ENCODE measurements around the gene TMOD4.
"Not testable (repeated sequence)": the region's sequence is repeated elsewhere in the genome, so short reads cannot be mapped to it uniquely, and the experiment has no call there.

The TMOD4 gene

DNA sequence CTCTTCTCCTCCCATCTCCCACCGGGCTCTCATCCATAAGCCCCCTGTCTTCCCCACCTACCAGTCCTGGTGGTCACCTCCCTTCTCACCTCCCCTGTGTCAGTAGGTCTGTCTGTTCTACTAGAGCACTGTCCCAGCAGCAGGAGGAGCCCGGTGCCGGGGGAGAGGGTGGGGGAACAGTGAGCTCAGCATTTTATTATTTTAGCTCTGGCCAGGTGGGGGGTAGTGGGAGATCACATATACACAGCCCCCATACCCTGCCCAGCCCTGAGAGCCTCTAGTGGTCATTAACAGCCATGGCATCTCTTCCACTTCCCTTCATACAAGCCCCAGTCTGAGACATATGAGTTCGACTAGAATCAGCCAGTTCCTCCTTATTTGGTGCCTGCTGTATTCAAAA lies at the start of gene TMOD4:
TMOD4 (minus strand) TSS at position 119 of the 400 bp plus-strand sequence. CDS start 1,106 bp downstream, outside the sequence.
- DNase-seq, result peak; percentile 72

DNA sequence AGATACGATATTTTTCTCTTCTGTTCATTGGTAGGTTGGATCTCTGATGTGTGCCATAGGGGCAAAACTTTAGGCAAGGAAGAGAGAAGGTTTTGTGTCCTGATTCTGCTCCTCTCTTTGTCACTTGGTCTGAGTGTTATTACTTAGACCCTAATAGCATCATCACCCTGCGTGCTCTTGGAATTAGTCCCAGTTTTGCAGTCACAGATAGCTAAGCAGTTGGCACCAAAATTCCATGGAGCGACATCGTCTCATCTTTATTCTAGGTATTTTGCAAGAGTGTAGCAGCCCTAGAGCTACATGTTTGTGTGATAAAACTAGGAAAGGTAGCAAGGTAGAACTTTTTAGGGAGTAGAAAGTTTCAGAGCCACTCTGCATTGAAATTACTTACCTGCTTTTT lies 46.3 kb upstream of the TMOD4 start:
- DNase-seq, result no peak

GRCh38 chr1:151221616-151222015 lies 45.8 kb upstream of the TMOD4 start:
- DNase-seq, result no peak

DNA sequence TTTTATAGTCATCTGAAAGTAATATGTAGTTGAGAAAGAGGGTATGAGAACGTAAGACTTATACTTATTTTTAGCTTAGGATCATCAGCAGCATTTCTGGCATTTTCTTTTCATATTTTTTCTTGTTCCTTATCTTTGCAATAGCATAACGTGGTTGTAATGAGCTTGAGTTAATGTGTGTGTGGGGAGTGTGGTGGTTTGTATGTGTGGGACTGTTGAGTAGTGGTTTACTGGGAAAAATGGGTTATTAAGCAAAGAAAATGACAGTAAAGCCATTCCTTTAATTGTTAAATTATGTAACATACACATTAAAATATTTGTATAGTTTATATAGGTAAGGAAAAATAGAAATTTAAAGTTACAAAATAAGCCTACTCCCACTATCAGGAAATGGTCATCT lies 37.8 kb upstream of the TMOD4 start:
- peak; percentile 35 for DNase-seq

DNA sequence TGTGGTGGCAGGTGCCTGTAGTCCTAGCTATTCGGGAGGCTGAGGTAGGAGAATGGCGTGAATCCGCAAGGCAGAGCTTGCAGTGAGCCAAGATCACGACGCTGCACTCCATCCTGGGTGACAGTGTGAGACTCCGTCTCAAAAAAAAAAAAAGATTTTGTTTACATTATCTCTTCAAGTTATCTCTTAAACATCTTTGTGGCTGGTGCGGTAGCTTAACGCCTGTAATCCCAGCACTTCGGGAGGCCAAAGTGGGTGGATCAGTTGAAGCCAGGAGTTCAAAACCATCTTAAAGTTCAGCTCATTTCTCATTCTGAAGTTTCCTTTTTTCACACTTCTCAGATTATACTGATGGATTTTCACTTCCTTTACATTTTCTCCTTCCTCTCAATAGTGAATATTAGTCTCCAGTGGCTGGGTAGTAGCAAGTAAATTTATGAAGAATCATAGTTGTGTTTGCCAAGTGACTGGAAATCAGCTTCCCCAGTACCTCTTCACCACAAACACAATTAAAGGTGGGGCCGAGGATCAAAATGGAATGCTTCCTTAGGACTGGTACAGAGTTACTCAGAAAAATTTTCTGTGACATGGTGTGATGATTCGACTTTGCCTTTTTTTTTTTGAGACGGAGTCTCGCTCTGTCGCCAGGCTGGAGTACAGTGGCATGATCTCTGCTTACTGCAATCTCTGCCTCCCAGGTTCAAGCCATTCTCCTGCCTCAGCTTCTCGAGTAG lies 36.4 kb upstream of the TMOD4 start:
- peak; percentile 20 for DNase-seq

DNA sequence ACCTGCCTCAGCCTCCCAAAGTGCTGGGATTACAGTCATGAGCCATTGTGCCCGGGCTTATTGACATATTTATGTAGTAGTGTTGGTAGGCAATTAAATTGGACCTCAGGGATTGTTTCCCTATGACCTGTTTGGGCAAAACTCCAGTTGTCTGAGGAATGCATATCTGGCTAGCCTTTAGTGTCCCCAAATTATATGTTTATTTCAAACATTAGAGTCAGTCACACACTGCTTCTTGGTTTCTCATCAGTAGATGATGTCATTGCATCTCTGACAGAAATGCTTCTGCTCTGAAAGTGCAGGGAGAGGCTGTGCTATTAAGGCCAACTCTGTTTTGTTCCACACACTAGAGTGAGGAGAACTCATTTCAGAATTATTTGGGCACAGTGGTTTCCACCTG lies 35.0 kb upstream of the TMOD4 start:
- DNase-seq, result no peak

DNA sequence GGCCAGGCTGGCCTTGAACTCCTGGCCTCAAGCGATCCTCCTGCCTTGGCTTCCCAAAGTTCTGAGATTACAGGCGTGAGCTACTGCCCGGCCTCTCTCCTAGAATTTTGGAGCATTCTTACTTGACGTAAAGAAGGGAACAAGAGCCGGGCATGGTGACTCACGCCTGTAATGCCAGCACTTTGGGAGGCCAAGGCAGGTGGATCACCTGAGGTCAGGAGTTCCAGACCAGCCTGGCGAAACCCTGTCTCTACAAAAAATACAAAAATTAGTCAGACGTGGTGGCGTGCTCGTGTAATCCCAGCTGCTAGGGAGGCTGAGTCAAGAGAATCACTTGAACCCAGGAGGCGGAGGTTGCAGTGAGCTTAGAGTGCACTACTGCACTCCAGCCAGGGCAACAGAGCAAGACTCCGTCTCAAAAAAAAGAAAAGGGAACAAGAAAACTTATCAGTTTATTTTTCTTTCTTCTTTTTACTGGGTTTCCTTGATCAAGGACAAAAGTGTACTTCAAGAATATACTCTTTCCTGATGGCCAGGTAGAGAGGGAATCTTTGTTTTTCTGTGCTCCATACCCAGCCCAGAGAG lies 29.7 kb upstream of the TMOD4 start:
- DNase-seq, result not testable (repeated sequence)

GRCh38 chr1:151199873-151200581 lies 24.2 kb upstream of the TMOD4 start:
- DNase-seq, result peak; percentile 22

GRCh38 chr1:151198254-151199127 lies 22.7 kb upstream of the TMOD4 start, which contains the start of gene PIP5K1A:
PIP5K1A (plus strand) TSS chr1:151198552; CDS start chr1:151198997, 445 bp downstream.
- DNase-seq, result peak; percentile 99

GRCh38 chr1:151197863-151198253 lies 22.1 kb upstream of the TMOD4 start:
- peak; percentile 41 for DNase-seq

- peak; percentile 92 for DNase-seq
Measured at GRCh38 chr1:151196292-151196800, 20.6 kb upstream of the TMOD4 start.

DNA sequence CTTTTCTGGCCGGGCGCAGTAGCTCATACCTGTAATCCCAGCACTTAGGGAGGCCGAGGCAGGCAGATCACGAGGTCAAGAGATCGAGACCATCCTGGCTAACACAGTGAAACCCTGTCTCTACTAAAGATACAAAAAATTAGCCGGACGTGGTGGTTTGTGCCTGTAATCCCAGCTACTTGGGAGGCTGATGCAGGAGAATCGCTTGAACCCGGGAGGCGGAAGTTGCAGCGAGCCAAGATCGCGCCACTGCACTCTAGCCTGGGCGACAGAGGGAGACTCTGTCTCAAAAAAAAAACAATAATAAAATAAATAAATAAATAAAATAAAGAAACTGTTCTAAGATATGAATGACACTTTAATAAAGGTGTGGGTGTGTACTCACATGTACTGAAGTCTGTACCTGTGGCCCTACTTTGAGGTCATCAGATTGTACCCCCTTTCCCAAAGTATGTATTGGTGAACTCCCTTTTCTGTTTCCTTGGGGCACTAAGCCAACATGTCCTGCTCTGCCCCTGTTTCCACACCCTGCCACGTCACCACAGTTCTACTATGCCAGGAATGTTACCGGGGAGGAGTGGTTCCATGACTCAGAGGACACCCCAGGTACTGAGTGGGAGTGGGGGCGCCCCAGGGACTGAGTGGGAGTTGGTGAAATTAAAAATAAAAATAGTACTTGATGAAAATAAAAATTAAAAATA lies 19.3 kb upstream of the TMOD4 start:
- peak; percentile 15 for DNase-seq

DNA sequence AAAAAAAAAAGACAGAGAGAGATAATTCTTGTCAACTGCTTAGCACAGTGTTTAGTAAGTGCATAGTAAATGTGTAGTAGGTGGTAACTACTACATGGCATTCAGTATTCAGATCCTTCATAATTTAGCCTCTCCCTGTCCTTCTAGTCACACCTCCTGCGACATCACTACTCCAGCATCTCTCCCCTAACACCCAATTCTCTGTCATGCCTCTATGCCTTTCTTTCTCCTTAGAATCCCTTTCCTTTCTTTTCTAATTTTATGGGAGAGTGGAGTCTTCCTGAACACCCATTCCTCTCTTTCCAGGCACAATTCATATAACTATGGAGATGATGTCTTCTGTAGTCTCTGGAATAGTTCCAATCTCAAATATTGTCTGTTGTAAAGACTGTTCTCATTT lies 18.1 kb upstream of the TMOD4 start:
- DNase-seq, result no peak

DNA sequence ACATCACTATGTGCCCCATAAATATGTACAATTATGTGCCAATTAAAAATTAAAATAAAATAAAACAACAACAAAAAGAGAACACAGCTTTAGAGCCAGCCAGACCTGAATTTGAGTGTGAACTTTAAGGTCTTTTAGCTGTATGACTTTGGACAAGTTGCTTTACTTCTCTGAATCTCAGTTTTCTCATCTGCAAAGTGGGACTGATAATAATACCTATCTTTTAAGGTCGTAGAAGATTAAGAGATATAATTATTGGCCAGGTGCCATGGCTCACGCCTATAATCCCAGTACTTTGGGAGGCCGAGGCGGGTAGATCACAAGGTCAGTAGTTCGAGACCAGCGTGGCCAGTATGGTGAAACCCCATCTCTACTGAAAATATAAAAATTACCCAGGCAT lies 17.5 kb upstream of the TMOD4 start:
- DNase-seq, result no peak

- DNase-seq, result no peak
Measured at GRCh38 chr1:151192047-151192446, 16.3 kb upstream of the TMOD4 start.

DNA sequence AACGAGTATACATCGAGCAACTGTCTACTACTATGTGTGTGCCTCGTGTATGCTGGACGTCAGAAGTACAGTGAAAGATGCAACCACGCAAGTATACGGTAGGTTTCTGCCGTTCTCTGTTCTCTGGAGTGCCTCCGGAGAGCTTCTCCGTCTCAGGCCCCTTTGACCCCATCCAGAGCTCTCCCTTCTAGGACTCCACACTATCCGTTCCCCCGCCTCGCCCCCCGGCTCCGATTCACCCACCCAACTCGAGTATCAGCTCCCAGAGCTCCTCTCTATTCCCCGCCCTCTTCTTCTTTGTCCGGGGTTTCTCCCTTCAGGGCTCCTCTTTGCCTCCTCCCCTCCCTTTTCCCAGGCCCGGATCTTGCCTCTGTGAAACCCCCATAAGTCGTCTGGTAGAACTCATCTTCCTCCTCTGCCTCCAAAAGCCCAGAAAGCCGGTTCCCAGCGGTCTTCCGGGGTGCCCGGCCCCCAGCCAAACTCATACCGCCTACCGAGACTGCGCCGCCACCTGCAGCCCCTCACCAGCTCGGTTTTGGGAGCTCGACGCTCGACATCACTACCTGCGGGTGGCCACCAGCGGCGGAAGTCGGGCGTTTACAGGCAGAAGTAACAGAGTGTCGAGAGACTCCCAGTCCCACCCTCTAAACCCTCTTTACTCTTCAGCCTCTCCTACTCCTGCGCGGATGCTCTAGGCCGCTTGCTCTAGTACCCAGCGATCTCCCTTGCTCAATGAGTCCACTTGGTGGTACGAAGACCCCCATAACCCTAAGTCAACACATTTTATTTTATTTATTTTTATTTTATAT lies 14.1 kb upstream of the TMOD4 start, which contains the start of gene VPS72:
VPS72 (minus strand) TSS at position 561 of the 809 bp plus-strand sequence; CDS start at position 485, 76 bp downstream.
- peak; percentile 97 for DNase-seq

GRCh38 chr1:151188667-151189066 lies 12.9 kb upstream of the TMOD4 start:
- not testable (repeated sequence) for DNase-seq

DNA sequence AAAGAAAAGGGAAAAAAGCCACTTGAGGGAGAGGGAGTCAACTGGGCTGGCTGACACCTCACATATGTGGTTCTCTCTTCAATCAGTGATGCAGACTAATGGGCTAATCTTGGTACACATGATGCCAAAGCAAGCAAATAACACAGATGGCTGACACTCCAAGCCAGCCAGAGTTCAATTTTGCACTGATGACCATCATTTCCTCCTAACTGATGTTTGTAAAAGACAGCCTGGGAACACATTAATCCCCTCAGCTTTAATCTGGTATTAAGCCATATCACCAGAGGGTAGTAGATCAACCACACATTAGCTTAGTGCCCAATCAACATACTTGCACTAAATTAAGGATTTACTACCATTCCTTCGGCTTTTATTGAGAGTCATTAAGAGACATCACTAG lies 11.4 kb upstream of the TMOD4 start:
- no peak for DNase-seq

- DNase-seq, result no peak
Measured at GRCh38 chr1:151184211-151184610, 8.4 kb upstream of the TMOD4 start.

DNA sequence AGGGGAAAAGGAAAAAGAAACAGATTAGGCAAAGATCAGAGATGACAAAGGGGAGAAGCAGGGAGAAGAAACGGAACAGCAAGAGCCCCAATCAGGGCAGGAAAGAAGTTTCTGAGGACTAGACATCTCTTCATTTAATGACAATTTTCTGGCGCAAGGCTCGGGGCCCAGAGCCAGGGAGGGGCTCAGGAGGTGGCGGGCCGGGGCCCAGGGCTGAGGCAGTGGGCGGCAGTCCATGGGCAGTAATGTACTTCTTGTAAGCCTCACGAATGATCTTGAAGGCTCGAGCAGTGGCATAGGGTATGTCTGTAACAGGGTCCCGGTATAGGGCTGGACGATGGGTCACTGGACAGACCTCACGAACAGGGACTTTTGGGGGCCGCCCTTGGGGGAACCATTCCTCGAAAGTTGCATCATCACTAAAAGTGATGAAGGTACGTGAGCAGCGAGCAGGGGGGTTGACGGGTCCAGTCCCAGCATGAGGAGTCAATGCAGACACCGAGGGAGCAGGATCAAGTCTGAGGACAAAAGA lies 799 bp upstream of the TMOD4 start:
- no peak for DNase-seq

All from hematopoietic multipotent progenitor cell treated with erythropoietin and hydrocortisone succinate and interleukin-3 and kit ligand, for 4 days (in vitro differentiated cells).